SK-N-SH treated with all-trans-retinoic acid at 6 μM for 48 hours (cell line): ENCODE results near the gene DHX16.

Experiments used
- ATAC-seq: fragments of 200-7000 bp; cut with Tn5 transposase; 3 replicates; pipeline ENCODE4 v1.9.1; 2020; ENCODE audit warnings: mild to moderate bottlenecking, moderate library complexity
- ARNTL ChIP-seq: fragments of 450-650 bp; formaldehyde crosslinking; IDR thresholded peaks from 2 replicates; pipeline ENCODE4 v1.5.0; 2020; ENCODE audit warnings: low read depth, mild to moderate bottlenecking, moderate library complexity, borderline replicate concordance
- CSDC2 ChIP-seq: fragments of 250-450 bp; sonication (Bioruptor Pico); IDR thresholded peaks from 2 replicates; pipeline ENCODE4 v1.5.0; 2020; ENCODE audit warnings: mild to moderate bottlenecking, moderate library complexity
- ISL1 ChIP-seq: fragments of 250-450 bp; sonication (Bioruptor Pico); IDR thresholded peaks from 2 replicates; pipeline ENCODE4 v2.1.2; 2022; ENCODE audit warnings: mild to moderate bottlenecking, moderate library complexity
- OSR1 ChIP-seq: fragments of 250-450 bp; sonication (Bioruptor Pico); IDR thresholded peaks from 2 replicates; pipeline ENCODE4 v1.8.0; 2022; ENCODE audit warnings: moderate library complexity, mild to moderate bottlenecking, inconsistent platforms
- PATZ1 ChIP-seq: fragments of 250-450 bp; sonication (Bioruptor Pico); IDR thresholded peaks from 2 replicates; pipeline ENCODE4 v1.8.0; 2020; ENCODE audit warnings: mild to moderate bottlenecking, moderate library complexity, borderline replicate concordance
- PPARA ChIP-seq: fragments of 250-450 bp; sonication (Bioruptor Pico); IDR thresholded peaks from 2 replicates; pipeline ENCODE4 v1.5.0; 2020; ENCODE audit warnings: mild to moderate bottlenecking, borderline replicate concordance
- RARB ChIP-seq: fragments of 250-450 bp; sonication (Bioruptor Pico); IDR thresholded peaks from 2 replicates; pipeline ENCODE4 v1.8.0; 2021; ENCODE audit warnings: mild to moderate bottlenecking, moderate library complexity
- SNAI2 ChIP-seq: fragments of 250-450 bp; sonication (Bioruptor Pico); IDR thresholded peaks from 2 replicates; pipeline ENCODE4 v1.5.0; 2020; ENCODE audit warnings: mild to moderate bottlenecking, moderate library complexity
- TCF4 ChIP-seq: fragments of 250-450 bp; sonication (Bioruptor Pico); IDR thresholded peaks from 2 replicates; pipeline ENCODE4 v1.8.0; 2021; ENCODE audit warnings: mild to moderate bottlenecking, moderate library complexity, borderline replicate concordance
- TOX ChIP-seq: fragments of 250-450 bp; sonication (Bioruptor Pico); IDR thresholded peaks from 2 replicates; pipeline ENCODE4 v1.8.0; 2021; ENCODE audit warnings: mild to moderate bottlenecking, moderate library complexity, borderline replicate concordance
- TSHZ2 ChIP-seq: fragments of 250-450 bp; sonication (Bioruptor Pico); IDR thresholded peaks from 2 replicates; pipeline ENCODE4 v1.5.0; 2020; ENCODE audit warnings: mild to moderate bottlenecking, moderate library complexity
- ZC3H10 ChIP-seq: fragments of 250-450 bp; sonication (Bioruptor Pico); IDR thresholded peaks from 2 replicates; pipeline ENCODE4 v1.5.1; 2021; ENCODE audit warnings: mild to moderate bottlenecking, moderate library complexity
- ZFP30 ChIP-seq: fragments of 450-650 bp; formaldehyde crosslinking; IDR thresholded peaks from 2 replicates; pipeline ENCODE4 v1.5.0; 2022; ENCODE audit warnings: mild to moderate bottlenecking, moderate library complexity
- ZNF565 ChIP-seq: fragments of 450-650 bp; formaldehyde crosslinking; conservative IDR thresholded peaks from 2 replicates; pipeline ENCODE4 v1.5.0; 2020; ENCODE audit warnings: low read depth, mild to moderate bottlenecking, moderate library complexity
- ZNF8 ChIP-seq: fragments of 450-650 bp; formaldehyde crosslinking; IDR thresholded peaks from 2 replicates; pipeline ENCODE4 v1.5.0; 2020; ENCODE audit warnings: mild to moderate bottlenecking, moderate library complexity
- TF ChIP-seq, protein P1 (sequence below): fragments of 250-450 bp; sonication (Bioruptor Pico); IDR thresholded peaks from 2 replicates; pipeline ENCODE4 v1.5.1; 2020; ENCODE audit warnings: low read depth, mild to moderate bottlenecking, moderate library complexity
- TF ChIP-seq, protein P2 (sequence below): fragments of 250-450 bp; sonication (Bioruptor Pico); IDR thresholded peaks from 2 replicates; pipeline ENCODE4 v1.5.1; 2021; ENCODE audit warnings: mild to moderate bottlenecking, moderate library complexity

DHX16 gene

GRCh38 chr6:30616811-30617564 lies 55.8 kb downstream of the DHX16 start, which contains the start of gene PPP1R10 (continued):
- TF ChIP-seq PPARA (CRISPR knock-in tag) (0 out of 2 replicates have a peak, but pooled peaks have one; percentile 50), ZNF565 (CRISPR knock-in tag) (no peak), TOX (CRISPR knock-in tag) (peak; percentile 94), ZNF8 (CRISPR knock-in tag) (no peak), PATZ1 (CRISPR knock-in tag) (peak; percentile 93), TCF4 (no peak), ISL1 (no peak), ZC3H10 (peak; percentile 81), RARB (CRISPR knock-in tag) (peak; percentile 98), SNAI2 (CRISPR knock-in tag) (no peak)
- TF ChIP-seq, protein P1, sequence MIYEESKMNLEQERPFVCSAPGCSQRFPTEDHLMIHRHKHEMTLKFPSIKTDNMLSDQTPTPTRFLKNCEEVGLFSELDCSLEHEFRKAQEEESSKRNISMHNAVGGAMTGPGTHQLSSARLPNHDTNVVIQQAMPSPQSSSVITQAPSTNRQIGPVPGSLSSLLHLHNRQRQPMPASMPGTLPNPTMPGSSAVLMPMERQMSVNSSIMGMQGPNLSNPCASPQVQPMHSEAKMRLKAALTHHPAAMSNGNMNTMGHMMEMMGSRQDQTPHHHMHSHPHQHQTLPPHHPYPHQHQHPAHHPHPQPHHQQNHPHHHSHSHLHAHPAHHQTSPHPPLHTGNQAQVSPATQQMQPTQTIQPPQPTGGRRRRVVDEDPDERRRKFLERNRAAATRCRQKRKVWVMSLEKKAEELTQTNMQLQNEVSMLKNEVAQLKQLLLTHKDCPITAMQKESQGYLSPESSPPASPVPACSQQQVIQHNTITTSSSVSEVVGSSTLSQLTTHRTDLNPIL (CRISPR knock-in tag) = peak; percentile 85

DNA sequence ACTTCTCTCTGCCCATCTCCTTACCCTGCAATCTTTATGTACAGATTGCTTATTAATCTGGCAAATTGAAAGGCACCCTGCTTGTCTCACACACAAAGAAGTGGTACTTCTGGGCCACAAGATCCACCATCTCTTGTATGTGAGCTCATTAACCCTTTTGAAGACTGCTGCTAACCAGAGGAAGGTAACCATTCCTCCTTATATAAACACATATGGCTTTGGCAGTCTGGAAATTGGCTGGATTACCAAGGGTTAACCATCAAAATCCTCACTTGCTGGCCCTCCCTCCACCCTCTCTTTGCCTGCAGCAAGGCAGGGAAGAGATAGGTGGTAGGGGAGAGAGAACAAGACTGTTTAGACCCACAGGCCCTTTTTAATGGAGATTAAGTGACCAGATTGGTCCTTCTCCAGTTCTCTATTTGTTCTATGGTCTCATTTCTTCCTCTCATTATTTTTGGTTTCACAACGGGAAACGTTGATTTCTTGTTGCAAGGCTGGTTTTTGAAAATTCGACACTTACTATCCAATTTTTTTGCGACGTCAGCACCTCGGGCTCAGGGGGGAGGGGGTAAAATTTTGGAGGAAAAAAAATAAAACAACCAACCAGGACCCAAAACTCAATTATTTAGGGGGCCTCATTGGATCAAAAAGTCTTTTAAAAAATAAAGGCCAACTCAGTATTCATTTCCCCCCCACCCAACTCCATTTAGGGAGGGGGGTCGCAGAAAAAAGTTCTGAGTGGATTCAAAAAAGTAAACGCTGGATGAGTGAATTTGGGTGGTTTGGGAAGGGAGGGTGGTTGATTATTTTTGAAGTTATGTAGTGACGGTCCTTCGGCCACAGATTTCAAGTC lies 56.6 kb downstream of the DHX16 start:
- TF ChIP-seq TOX (CRISPR knock-in tag) (no peak), ZNF8 (CRISPR knock-in tag) (0 out of 2 replicates have a peak, but pooled peaks have one; percentile 16), SNAI2 (CRISPR knock-in tag) (peak; percentile 61; the same call in 1 of the 2 replicates), ZC3H10 (peak; percentile 5), OSR1 (no peak), TSHZ2 (CRISPR knock-in tag) (no peak), ARNTL (CRISPR knock-in tag) (0 out of 2 replicates have a peak, but pooled peaks have one; percentile 7)
- TF ChIP-seq, protein P2, sequence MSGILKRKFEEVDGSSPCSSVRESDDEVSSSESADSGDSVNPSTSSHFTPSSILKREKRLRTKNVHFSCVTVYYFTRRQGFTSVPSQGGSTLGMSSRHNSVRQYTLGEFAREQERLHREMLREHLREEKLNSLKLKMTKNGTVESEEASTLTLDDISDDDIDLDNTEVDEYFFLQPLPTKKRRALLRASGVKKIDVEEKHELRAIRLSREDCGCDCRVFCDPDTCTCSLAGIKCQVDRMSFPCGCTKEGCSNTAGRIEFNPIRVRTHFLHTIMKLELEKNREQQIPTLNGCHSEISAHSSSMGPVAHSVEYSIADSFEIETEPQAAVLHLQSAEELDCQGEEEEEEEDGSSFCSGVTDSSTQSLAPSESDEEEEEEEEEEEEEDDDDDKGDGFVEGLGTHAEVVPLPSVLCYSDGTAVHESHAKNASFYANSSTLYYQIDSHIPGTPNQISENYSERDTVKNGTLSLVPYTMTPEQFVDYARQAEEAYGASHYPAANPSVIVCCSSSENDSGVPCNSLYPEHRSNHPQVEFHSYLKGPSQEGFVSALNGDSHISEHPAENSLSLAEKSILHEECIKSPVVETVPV = no peak; the same call in 1 of the 2 replicates
- TF ChIP-seq, protein P1 (CRISPR knock-in tag) = 0 out of 2 replicates have a peak, but pooled peaks have one; percentile 9
- no peak for ATAC-seq

DNA sequence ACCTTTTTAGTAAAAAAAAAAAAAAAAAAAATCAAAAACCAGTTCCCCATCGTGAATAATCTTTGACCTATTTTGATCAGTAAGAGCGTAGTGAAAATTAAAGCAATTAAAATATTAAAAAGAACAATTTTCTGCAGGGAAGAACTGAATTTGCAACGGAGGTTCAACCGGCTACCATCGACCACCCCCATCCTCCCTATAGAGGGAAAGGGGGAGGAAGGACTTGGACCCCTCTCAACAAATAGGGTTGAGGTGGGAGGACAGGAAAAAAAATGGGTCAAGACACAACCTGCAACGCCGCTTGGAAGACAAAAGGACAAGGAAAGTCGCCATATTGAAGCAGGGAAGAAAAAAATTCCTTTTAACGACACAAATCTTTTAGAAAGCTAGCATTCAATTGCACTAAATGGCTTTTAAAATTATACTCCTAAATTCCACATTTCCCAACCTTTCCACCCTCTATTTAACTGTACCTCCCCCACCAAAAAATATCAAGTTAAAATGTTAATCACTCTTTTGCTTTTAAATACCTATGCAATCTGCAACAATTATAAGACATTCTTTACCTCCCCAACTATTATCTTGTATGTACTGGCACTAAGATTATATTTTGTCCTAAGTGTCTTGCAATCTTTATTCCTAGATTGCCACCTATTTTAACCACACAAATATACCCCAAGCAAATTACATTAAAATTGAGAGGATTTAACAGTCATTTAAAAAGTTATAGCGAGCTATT lies 57.4 kb downstream of the DHX16 start:
- ATAC-seq = peak; percentile 14
- TF ChIP-seq ZNF565 (CRISPR knock-in tag) (no peak), ISL1 (no peak), ZC3H10 (peak; percentile 25), PATZ1 (CRISPR knock-in tag) (peak; percentile 89), OSR1 (no peak), ARNTL (CRISPR knock-in tag) (no peak; the same call in 1 of the 2 replicates), PPARA (CRISPR knock-in tag) (0 out of 2 replicates have a peak, but pooled peaks have one; percentile 77), SNAI2 (CRISPR knock-in tag) (no peak), CSDC2 (CRISPR knock-in tag) (no peak; the same call in 1 of the 2 replicates), TOX (CRISPR knock-in tag) (peak; percentile 91), ZFP30 (CRISPR knock-in tag) (no peak; the same call in 1 of the 2 replicates), RARB (CRISPR knock-in tag) (peak; percentile 96)
- TF ChIP-seq, protein P1 (CRISPR knock-in tag) = peak; percentile 52; the same call in 1 of the 2 replicates
